OCI-LY3 (cell line): ENCODE results near the gene IFRD2.

Source experiments
- CTCF ChIP-seq: fragments of 200-600, 300-600 bp; sonication (generic); IDR thresholded peaks from 2 replicates; pipeline ENCODE4 v1.5.1; 2014; ENCODE audit warnings: antibody characterized with exemption, low read length, low read depth
- EZH2phosphoT487 ChIP-seq: fragments of 200-600 bp; shearing (Covaris generic); IDR thresholded peaks from 2 replicates; pipeline ENCODE4 v1.6.1; 2018; ENCODE audit warnings: antibody characterized with exemption, mixed run types, low read depth

- TF ChIP-seq CTCF (no peak), EZH2phosphoT487 (no peak)
Observed at GRCh38 chr3:50269460-50269859, 22.8 kb downstream of the IFRD2 start.
